ENCODE measurements around the gene CSNK1D.

The CSNK1D gene

DNA sequence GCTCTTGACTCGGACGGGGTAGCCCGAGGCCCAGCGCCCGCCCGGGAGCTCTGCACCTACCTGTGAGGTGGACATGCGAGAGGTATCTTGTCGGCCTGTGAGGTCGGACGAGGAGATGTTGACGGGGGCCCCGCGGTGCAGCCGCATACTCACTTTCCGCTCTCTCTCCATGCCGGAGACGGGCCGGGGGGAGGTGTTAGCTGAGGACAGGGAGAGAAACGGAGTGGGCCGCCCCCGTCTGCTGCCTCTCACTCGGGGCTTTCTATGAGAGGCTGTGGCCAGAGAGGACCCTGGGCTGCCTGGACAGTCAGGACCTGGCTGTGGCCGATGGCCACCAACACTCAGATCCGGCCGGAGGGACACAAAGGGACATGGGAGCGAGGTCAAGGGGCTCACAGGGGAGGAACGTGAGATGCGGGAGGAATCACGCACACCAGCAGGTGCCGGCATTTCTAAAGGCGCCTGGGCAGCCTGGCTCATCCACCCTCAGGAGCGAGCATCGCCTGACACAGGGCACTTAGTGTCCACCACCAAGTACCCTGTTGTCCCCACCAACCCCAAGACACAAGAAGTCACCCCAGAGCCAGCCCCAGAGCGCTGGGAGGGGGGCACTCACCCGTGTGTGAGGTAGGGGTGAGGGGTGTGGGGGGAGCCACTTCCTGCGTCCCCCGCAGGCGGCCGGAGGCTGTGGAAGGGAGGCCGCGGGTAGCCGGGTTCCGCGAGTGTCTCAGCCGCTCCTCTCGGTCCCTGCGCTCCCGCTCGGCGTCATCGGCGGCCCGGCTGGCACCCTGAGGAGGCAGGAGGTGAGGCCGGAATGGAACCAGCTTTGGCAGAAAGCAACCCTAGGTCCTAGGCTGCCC, 24.5 kb downstream of the CSNK1D start:
- H3K4me3 ChIP-seq (ENCODE audit: low read depth, low read length), result no peak overlapping the region
- TF ChIP-seq, protein P1, sequence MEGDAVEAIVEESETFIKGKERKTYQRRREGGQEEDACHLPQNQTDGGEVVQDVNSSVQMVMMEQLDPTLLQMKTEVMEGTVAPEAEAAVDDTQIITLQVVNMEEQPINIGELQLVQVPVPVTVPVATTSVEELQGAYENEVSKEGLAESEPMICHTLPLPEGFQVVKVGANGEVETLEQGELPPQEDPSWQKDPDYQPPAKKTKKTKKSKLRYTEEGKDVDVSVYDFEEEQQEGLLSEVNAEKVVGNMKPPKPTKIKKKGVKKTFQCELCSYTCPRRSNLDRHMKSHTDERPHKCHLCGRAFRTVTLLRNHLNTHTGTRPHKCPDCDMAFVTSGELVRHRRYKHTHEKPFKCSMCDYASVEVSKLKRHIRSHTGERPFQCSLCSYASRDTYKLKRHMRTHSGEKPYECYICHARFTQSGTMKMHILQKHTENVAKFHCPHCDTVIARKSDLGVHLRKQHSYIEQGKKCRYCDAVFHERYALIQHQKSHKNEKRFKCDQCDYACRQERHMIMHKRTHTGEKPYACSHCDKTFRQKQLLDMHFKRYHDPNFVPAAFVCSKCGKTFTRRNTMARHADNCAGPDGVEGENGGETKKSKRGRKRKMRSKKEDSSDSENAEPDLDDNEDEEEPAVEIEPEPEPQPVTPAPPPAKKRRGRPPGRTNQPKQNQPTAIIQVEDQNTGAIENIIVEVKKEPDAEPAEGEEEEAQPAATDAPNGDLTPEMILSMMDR (IDR thresholded peaks at IDR 0.05; ENCODE audit: low read depth, low read length), result no peak
- no peak for DNase-seq (ENCODE audit: low read depth, low spot score)
- in situ Hi-C loops (cut with HindIII; ENCODE audit: low sequenced_read_pairs), result no loop called here

DNA sequence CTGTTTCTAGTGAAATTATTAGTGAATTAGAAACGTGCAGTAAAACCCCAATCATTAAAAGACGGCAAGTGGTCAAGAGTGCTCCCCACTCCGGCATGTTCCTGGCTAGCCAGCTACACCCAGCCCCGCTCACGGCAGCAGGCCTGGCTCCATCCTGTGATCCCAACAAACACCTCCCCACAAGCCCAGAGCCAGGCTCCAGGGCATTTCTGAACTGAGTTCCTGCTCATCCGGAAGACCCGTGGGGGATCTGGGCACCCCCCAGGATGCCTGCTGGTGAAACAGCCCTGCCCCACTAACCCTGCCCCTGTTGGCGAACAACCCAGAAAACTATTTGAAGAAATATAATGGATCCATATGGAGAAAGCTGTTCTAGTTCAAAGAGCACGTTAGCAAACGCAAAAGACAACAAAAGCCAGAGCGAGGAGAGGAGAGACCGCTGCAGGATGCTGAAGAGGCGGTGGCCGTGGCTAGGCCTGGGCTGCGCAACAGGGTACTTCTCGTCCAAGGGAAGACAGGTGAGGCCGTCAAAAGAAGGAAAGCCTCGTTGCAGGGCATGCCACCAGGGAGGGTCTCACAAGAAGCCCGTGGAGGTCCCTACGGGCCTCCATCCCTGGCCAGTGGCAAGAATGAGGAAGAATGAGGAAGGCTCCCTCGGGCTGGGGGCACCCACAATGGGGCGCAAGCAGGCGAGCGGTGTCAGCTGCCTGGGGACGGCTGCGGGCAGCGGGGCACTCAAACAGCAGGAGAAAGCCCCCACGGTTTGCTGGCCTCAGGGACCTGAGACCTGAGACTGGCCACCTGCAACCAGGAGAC, 25.4 kb downstream of the CSNK1D start:
- in situ Hi-C loops (cut with HindIII; ENCODE audit: low sequenced_read_pairs), result no loop called here
- no peak overlapping the region for H3K4me3 ChIP-seq (ENCODE audit: low read depth, low read length)
- TF ChIP-seq, protein P1 (IDR thresholded peaks at IDR 0.05; ENCODE audit: low read depth, low read length), result no peak
- DNase-seq (ENCODE audit: low read depth, low spot score), result no peak

- in situ Hi-C loops (cut with HindIII; ENCODE audit: low sequenced_read_pairs), result no loop called here
- no peak overlapping the region for H3K4me3 ChIP-seq (ENCODE audit: low read depth, low read length)
- no peak for DNase-seq (ENCODE audit: low read depth, low spot score)
- TF ChIP-seq, protein P1 (IDR thresholded peaks at IDR 0.05; ENCODE audit: low read depth, low read length), result no peak
Observed at GRCh38 chr17:82247182-82247823, 26.2 kb downstream of the CSNK1D start.

DNA sequence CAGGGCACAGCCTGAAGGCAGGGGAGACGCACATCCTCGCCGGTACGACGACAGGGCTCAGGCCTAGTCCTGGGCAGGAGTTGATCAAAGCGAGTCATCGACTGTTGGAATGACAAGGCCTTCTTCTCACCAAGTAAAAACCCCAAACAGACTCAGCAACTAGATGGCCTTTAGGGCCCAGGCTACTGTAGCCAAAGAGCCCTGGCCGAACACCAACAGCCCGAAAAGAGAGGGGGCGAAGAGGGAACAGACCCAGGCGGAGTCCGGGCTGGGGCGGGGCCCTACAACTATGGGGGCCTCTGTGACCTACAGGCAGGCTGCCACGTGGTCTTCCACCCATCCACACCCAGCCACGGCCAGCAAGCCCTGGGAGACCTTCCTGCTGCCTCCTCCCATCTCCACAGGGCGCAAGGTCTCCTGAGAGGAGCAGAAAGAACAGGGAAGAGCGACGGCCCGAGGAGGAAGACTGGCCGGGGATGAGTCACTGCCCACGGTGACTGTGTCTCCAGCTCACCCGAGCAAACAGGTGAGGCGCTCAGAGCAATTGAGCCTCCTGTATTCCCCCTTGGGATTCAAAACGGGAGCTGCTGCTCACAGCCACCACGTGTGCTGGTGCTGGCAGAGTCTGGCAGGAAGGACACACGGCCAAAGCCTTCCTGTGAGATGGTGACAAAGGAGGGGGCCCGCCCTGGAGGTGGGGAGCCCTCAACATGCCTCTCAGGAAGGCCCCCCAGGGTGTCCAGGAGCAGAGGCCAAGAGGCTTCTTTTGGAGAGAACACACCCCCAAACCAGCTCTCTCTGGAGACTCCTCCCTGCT, 26.9 kb downstream of the CSNK1D start:
- DNase-seq (ENCODE audit: low read depth, low spot score), result peak; percentile 81
- in situ Hi-C loops (cut with HindIII; ENCODE audit: low sequenced_read_pairs), result no loop called here
- H3K4me3 ChIP-seq (ENCODE audit: low read depth, low read length), result no peak overlapping the region
- TF ChIP-seq, protein P1 (IDR thresholded peaks at IDR 0.05; ENCODE audit: low read depth, low read length), result no peak

GRCh38 chr17:82246040-82246364, 27.5 kb downstream of the CSNK1D start:
- in situ Hi-C loops (cut with HindIII; ENCODE audit: low sequenced_read_pairs), result no loop called here
- no peak for DNase-seq (ENCODE audit: low read depth, low spot score)
- no peak overlapping the region for H3K4me3 ChIP-seq (ENCODE audit: low read depth, low read length)
- TF ChIP-seq, protein P1 (IDR thresholded peaks at IDR 0.05; ENCODE audit: low read depth, low read length), result no peak

All from astrocyte of the spinal cord (primary cell).